HepG2 (cell line): ENCODE data around the gene LRRN4CL. TPM values are rescaled to one million over a fixed set of nuclear protein-coding genes. Genes with fewer than 3 reads are reported as not detected.
A peak's percentile ranks its signal among the peaks of the same experiment; 100 is the strongest.

Experiments used
- ATRX ChIP-seq: sonication (generic); formaldehyde crosslinking; IDR thresholded peaks from 2 replicates; pipeline ENCODE4 v1.4.0; 2020; ENCODE audit warnings: missing genetic modification reagents, borderline replicate concordance
- CBX1 ChIP-seq: IDR thresholded peaks from one replicate; pipeline ENCODE4 v1.6.1; 2016; ENCODE audit warnings: antibody characterized with exemption, low read depth
- CREM ChIP-seq, 2 experiments: sonication (generic) in 1 of 2; formaldehyde crosslinking in 1 of 2; IDR thresholded peaks; 2 replicates each; pipeline versions ENCODE4 v1.4.0 to v1.6.1; 2016 to 2020; ENCODE audit warnings: antibody characterized with exemption in 1 of 2, mild to moderate bottlenecking in 1 of 2, missing genetic modification reagents in 1 of 2
- CSRNP1 ChIP-seq: sonication (generic); formaldehyde crosslinking; IDR thresholded peaks from 2 replicates; pipeline ENCODE4 v1.8.1; 2023; ENCODE audit warnings: mild to moderate bottlenecking, missing genetic modification reagents
- EED ChIP-seq: sonication (generic); formaldehyde crosslinking; IDR thresholded peaks from 2 replicates; pipeline ENCODE4 v1.5.0; 2020; ENCODE audit warnings: mild to moderate bottlenecking, missing genetic modification reagents
- FOXP4 ChIP-seq: sonication (generic); formaldehyde crosslinking; IDR thresholded peaks from 2 replicates; pipeline ENCODE4 v1.4.0; 2020; ENCODE audit warnings: missing genetic modification reagents
- HDAC1 ChIP-seq: sonication (generic); formaldehyde crosslinking; IDR thresholded peaks from 2 replicates; pipeline ENCODE4 v1.5.1; 2020; ENCODE audit warnings: mild to moderate bottlenecking, missing genetic modification reagents
- HOXA7 ChIP-seq: sonication (generic); formaldehyde crosslinking; IDR thresholded peaks from 2 replicates; pipeline ENCODE4 v1.8.1; 2022; ENCODE audit warnings: mild to moderate bottlenecking, missing genetic modification reagents, moderate library complexity
- IKZF1 ChIP-seq: fragments of 450-650 bp; IDR thresholded peaks from 2 replicates; pipeline ENCODE4 v1.7.1; 2016
- JDP2 ChIP-seq: sonication (generic); formaldehyde crosslinking; IDR thresholded peaks from 2 replicates; pipeline ENCODE4 v1.8.1; 2022; ENCODE audit warnings: missing genetic modification reagents, borderline replicate concordance
- MAFG ChIP-seq: sonication (generic); formaldehyde crosslinking; IDR thresholded peaks from 2 replicates; pipeline ENCODE4 v1.5.1; 2020; ENCODE audit warnings: mild to moderate bottlenecking, missing genetic modification reagents
- RORA ChIP-seq: sonication (generic); formaldehyde crosslinking; IDR thresholded peaks from 2 replicates; pipeline ENCODE4 v1.5.0; 2020; ENCODE audit warnings: mild to moderate bottlenecking, missing genetic modification reagents, moderate library complexity
- SP4 ChIP-seq: sonication (generic); formaldehyde crosslinking; IDR thresholded peaks from 2 replicates; pipeline ENCODE4 v1.8.1; 2023; ENCODE audit warnings: mild to moderate bottlenecking, missing genetic modification reagents
- TBL1XR1 ChIP-seq: fragments of 150-350 bp; IDR thresholded peaks from 2 replicates; pipeline ENCODE4 v1.6.1; 2014; ENCODE audit warnings: borderline replicate concordance, low read length; ENCODE audit not compliant: partially characterized antibody
- ZBTB42 ChIP-seq: sonication (generic); formaldehyde crosslinking; IDR thresholded peaks from 2 replicates; pipeline ENCODE4 v1.5.0; 2020; ENCODE audit warnings: mild to moderate bottlenecking, missing genetic modification reagents
- ZBTB44 ChIP-seq: sonication (generic); formaldehyde crosslinking; IDR thresholded peaks from 2 replicates; pipeline ENCODE4 v1.4.0; 2020; ENCODE audit warnings: missing genetic modification reagents
- ZFP82 ChIP-seq: sonication (generic); formaldehyde crosslinking; IDR thresholded peaks from 2 replicates; pipeline ENCODE4 v1.5.1; 2020; ENCODE audit warnings: mild to moderate bottlenecking, missing genetic modification reagents, borderline replicate concordance
- ZFP90 ChIP-seq: sonication (generic); formaldehyde crosslinking; IDR thresholded peaks from 2 replicates; pipeline ENCODE4 v1.8.0; 2022; ENCODE audit warnings: missing genetic modification reagents, mild to moderate bottlenecking, inconsistent platforms, borderline replicate concordance
- ZFY ChIP-seq: sonication (generic); formaldehyde crosslinking; IDR thresholded peaks from 2 replicates; pipeline ENCODE4 v1.4.0; 2020; ENCODE audit warnings: missing genetic modification reagents
- ZNF121 ChIP-seq: sonication (generic); formaldehyde crosslinking; IDR thresholded peaks from 2 replicates; pipeline ENCODE4 v1.5.0; 2020; ENCODE audit warnings: mild to moderate bottlenecking, missing genetic modification reagents
- ZNF382 ChIP-seq: sonication (generic); formaldehyde crosslinking; IDR thresholded peaks from 2 replicates; pipeline ENCODE4 v1.5.0; 2020; ENCODE audit warnings: missing genetic modification reagents, mild to moderate bottlenecking, borderline replicate concordance
- ZNF780A ChIP-seq: sonication (generic); formaldehyde crosslinking; IDR thresholded peaks from 2 replicates; pipeline ENCODE4 v1.8.0; 2022; ENCODE audit warnings: mild to moderate bottlenecking, missing genetic modification reagents, moderate library complexity
- ZNF781 ChIP-seq: sonication (generic); formaldehyde crosslinking; IDR thresholded peaks from 2 replicates; pipeline ENCODE4 v1.5.1; 2020; ENCODE audit warnings: borderline replicate concordance, mild to moderate bottlenecking, missing genetic modification reagents; ENCODE audit errors: not compliant biosample characterization
- ZNF891 ChIP-seq: sonication (generic); formaldehyde crosslinking; IDR thresholded peaks from 2 replicates; pipeline ENCODE4 v1.5.0; 2020; ENCODE audit warnings: mild to moderate bottlenecking, missing genetic modification reagents
- ZSCAN20 ChIP-seq: sonication (generic); formaldehyde crosslinking; IDR thresholded peaks from 2 replicates; pipeline ENCODE4 v1.4.0; 2020; ENCODE audit warnings: missing genetic modification reagents, mild to moderate bottlenecking, borderline replicate concordance
- ZSCAN29 ChIP-seq: sonication (generic); formaldehyde crosslinking; conservative IDR thresholded peaks from 2 replicates; pipeline ENCODE4 v1.4.0; 2020; ENCODE audit warnings: mild to moderate bottlenecking, missing genetic modification reagents
- polyA plus RNA-seq, 8 experiments: library from polyadenylated mRNA; depleted of rRNA in 3 of 8; stranded (reverse) in 7 of 8; unstranded in 1 of 8; fragments of >200 nt; fragmentation: Illumina TruSeq in 4 of 8; extraction: Trizol in 4 of 8; gene quantifications; 2 replicates each; pipeline versions ENCODE4 v1.2.1 to v1.2.3, GENCODE V29; 2011 to 2016; ENCODE audit warnings: low read depth in 4 of 8, missing spikeins in 1 of 8, mixed read lengths in 1 of 8; ENCODE audit not compliant: insufficient read depth in 1 of 8
- total RNA-seq, 5 experiments: library from RNA; depleted of rRNA; stranded (reverse); fragments of >200 nt; fragmentation: Illumina TruSeq; extraction: Trizol; gene quantifications; 2 replicates each; pipeline ENCODE4 v1.2.3, GENCODE V29; 2016; ENCODE audit warnings: low read depth in 1 of 5

Gene LRRN4CL
- total and polyA plus RNA-seq, 2 of the 13 experiments (the other 11 are each of a cell fraction or from before 2014, with no cell fraction given), result 0.11 TPM; not detected in 1

GRCh38 chr11:62727165-62727871, 38.0 kb upstream of the LRRN4CL start, which contains the start of gene HNRNPUL2 (continued):
- TF ChIP-seq HOXA7 (no peak), EED (CRISPR knock-in tag) (0 out of 2 replicates have a peak, but pooled peaks have one; percentile 46), ZFY (CRISPR knock-in tag) (peak; percentile 93), ZFP82 (CRISPR knock-in tag) (no peak), TBL1XR1 (no peak), ZNF780A (CRISPR knock-in tag) (no peak), ZNF891 (CRISPR knock-in tag) (peak; percentile 94), HDAC1 (CRISPR knock-in tag) (peak; percentile 77), ZSCAN20 (CRISPR knock-in tag) (no peak; the same call in 1 of the 2 replicates), CBX1 (peak; percentile 75), ZBTB42 (CRISPR knock-in tag) (no peak; the same call in 1 of the 2 replicates), CREM (IDR thresholded peaks at IDR 0.05) (peak; percentile 5; the same call in 1 of the 2 replicates), CREM (CRISPR knock-in tag; IDR thresholded peaks at IDR 0.05) (no peak), ATRX (no peak), CSRNP1 (CRISPR knock-in tag) (peak; percentile 94), ZBTB44 (CRISPR knock-in tag) (peak; percentile 78; the same call in 1 of the 2 replicates), ZNF781 (CRISPR knock-in tag) (peak; percentile 66), ZFP90 (peak; percentile 98), FOXP4 (peak; percentile 63), ZNF382 (CRISPR knock-in tag) (no peak), MAFG (CRISPR knock-in tag) (no peak), RORA (no peak), IKZF1 (no peak), ZNF121 (CRISPR knock-in tag) (0 out of 2 replicates have a peak, but pooled peaks have one; percentile 54), ZSCAN29 (CRISPR knock-in tag) (no peak), SP4 (CRISPR knock-in tag) (peak; percentile 93), JDP2 (no peak)
